Endothelial cell of umbilical vein (primary cell): ENCODE results near the gene CSTF3. TPM values are rescaled to one million over a fixed set of nuclear protein-coding genes. Genes with fewer than 3 reads are reported as not detected.

Experiments used
- BruUV-seq: library from RNA; stranded (reverse); fragments of 400-500 nt; replicated peaks from 2 replicates; lab custom pipeline; 2021; lab: Mats Ljungman, UMichigan
- CTCF ChIA-PET: fragments of 300-600, 350-600 bp; sonication (Branson Sonifier 250); formaldehyde crosslinking; loops from one replicate; lab custom pipeline; 2021; ENCODE audit warnings: antibody characterized with exemption, inconsistent platforms; lab: Charles Lee
- POLR2A ChIA-PET: fragments of 300-600, 350-600 bp; sonication (Branson Sonifier 250); formaldehyde crosslinking; loops from one replicate; lab custom pipeline; 2021; ENCODE audit warnings: antibody characterized with exemption, inconsistent platforms; lab: Charles Lee
- DNase-seq: peaks from one replicate; pipeline ENCODE4 v3.0.0-alpha.2; 2011; ENCODE audit warnings: low read depth, low spot score
- FAIRE-seq: peaks from 2 replicates; lab custom pipeline; 2011; peaks lifted over from hg19 to GRCh38; lab: Jason Lieb, UNC
- H2AFZ ChIP-seq: 2 replicates; pipeline ENCODE4 v1.6.0; 2012; ENCODE audit warnings: low read depth, low read length, control low read depth, inconsistent platforms
- H3K27ac ChIP-seq: 2 replicates; pipeline ENCODE4 v1.5.1; 2011; ENCODE audit warnings: low read depth, mild to moderate bottlenecking, control low read depth, low read length, moderate library complexity; ENCODE audit not compliant: insufficient read depth
- H3K27me3 ChIP-seq, 2 experiments: 2 replicates each; pipeline versions ENCODE4 v1.6.0 to v1.6.1; 2011; ENCODE audit warnings: low read length in 2 of 2, mixed read lengths in 1 of 2; ENCODE audit not compliant: control insufficient read depth in 2 of 2, insufficient read depth in 2 of 2
- H3K36me3 ChIP-seq, 2 experiments: 2 replicates in 1 of 2; 3 replicates in 1 of 2; pipeline ENCODE4 v1.5.1; 2011; ENCODE audit warnings: low read length in 2 of 2, mild to moderate bottlenecking in 1 of 2, moderate library complexity in 1 of 2; ENCODE audit not compliant: control insufficient read depth in 2 of 2, insufficient read depth in 2 of 2; ENCODE audit errors: extremely low read depth in 1 of 2
- H3K4me1 ChIP-seq: 3 replicates; pipeline ENCODE4 v1.5.1; 2011; ENCODE audit warnings: mild to moderate bottlenecking, low read length; ENCODE audit not compliant: control insufficient read depth, insufficient read depth; ENCODE audit errors: extremely low read depth
- H3K4me2 ChIP-seq: 2 replicates; pipeline ENCODE4 v1.6.1; 2011; ENCODE audit warnings: low read length, control low read depth, mixed read lengths; ENCODE audit not compliant: insufficient read depth
- H3K4me3 ChIP-seq, 3 experiments: fragments of 200-600 bp in 1 of 3; sonication (generic), shearing (Covaris generic) in 1 of 3; replicated peaks in 1 of 3; 2 replicates each; pipeline ENCODE4 v1.5.1; 2011 to 2016; ENCODE audit warnings: control low read depth in 3 of 3, low read length in 3 of 3, mild to moderate bottlenecking in 2 of 3, inconsistent platforms in 1 of 3, low read depth in 1 of 3, moderate library complexity in 1 of 3; ENCODE audit not compliant: insufficient read depth in 1 of 3
- H3K79me2 ChIP-seq: 2 replicates; pipeline ENCODE4 v1.6.0; 2012; ENCODE audit warnings: low read length, inconsistent platforms; ENCODE audit not compliant: control insufficient read depth, insufficient read depth
- H3K9ac ChIP-seq: replicated peaks from 2 replicates; pipeline ENCODE3; 2011; ENCODE audit warnings: low read length, control low read depth; ENCODE audit not compliant: insufficient read depth; ENCODE audit errors: extremely low read depth
- H3K9me1 ChIP-seq: replicated peaks from 3 replicates; pipeline ENCODE4 v1.6.0; 2011; ENCODE audit warnings: mild to moderate bottlenecking, low read length; ENCODE audit not compliant: control insufficient read depth, insufficient read depth; ENCODE audit errors: extremely low read depth
- H3K9me3 ChIP-seq: replicated peaks from 2 replicates; pipeline ENCODE4 v1.5.1; 2012; ENCODE audit warnings: low read length, inconsistent platforms; ENCODE audit not compliant: control insufficient read depth, insufficient read depth
- H4K20me1 ChIP-seq: replicated peaks from 2 replicates; pipeline ENCODE3; 2011; ENCODE audit warnings: mild to moderate bottlenecking, low read length; ENCODE audit not compliant: control insufficient read depth, insufficient read depth; ENCODE audit errors: extremely low read depth
- EZH2 ChIP-seq: IDR thresholded peaks from 2 replicates; pipeline ENCODE4 v1.6.1; 2012; ENCODE audit warnings: borderline replicate concordance, low read depth, mild to moderate bottlenecking, moderate library complexity, low read length, inconsistent platforms; ENCODE audit not compliant: severe bottlenecking
- FOS ChIP-seq: IDR thresholded peaks from 2 replicates; pipeline ENCODE4 v1.6.1; 2011; ENCODE audit warnings: mild to moderate bottlenecking, low read length, moderate library complexity, borderline replicate concordance; ENCODE audit not compliant: insufficient read depth
- GATA2 ChIP-seq: IDR thresholded peaks from 2 replicates; pipeline ENCODE4 v1.7.0; 2011; ENCODE audit warnings: low read depth, mild to moderate bottlenecking, moderate library complexity, mixed read lengths, low read length; ENCODE audit not compliant: insufficient read length, insufficient read depth
- JUN ChIP-seq: IDR thresholded peaks from 2 replicates; pipeline ENCODE4 v1.6.1; 2011; ENCODE audit warnings: borderline replicate concordance, low read depth; ENCODE audit not compliant: insufficient read length, insufficient read depth
- MYC ChIP-seq: IDR thresholded peaks from one replicate; pipeline ENCODE4 v1.6.1; 2011; ENCODE audit warnings: mild to moderate bottlenecking, low read depth, low read length
- POLR2A ChIP-seq: IDR thresholded peaks from 2 replicates; pipeline ENCODE4 v1.6.1; 2012; ENCODE audit warnings: low read depth, mild to moderate bottlenecking, control low read depth, low read length
- POLR2AphosphoS5 ChIP-seq: IDR thresholded peaks from 2 replicates; pipeline ENCODE4 v1.6.1; 2012; ENCODE audit warnings: low read depth, mild to moderate bottlenecking, control low read depth, low read length, moderate library complexity; ENCODE audit not compliant: insufficient read depth
- dilution Hi-C: fragments of 300-500 bp; cut with MboI; formaldehyde crosslinking; loops from one replicate; pipeline ENCODE4 v1.15.0; 2019; ENCODE audit warnings: low sequenced_read_pairs; ENCODE audit not compliant: extremely low pct_ligation_motif_present
- intact Hi-C: fragments of 100-400 bp; cut with micrococcal nuclease; formaldehyde crosslinking; loops from one replicate; pipeline ENCODE4 v1.10.0; 2022
- polyA plus RNA-seq, 4 experiments: library from polyadenylated mRNA; depleted of rRNA in 3 of 4; stranded (reverse) in 3 of 4; unstranded in 1 of 4; fragments of >200 nt; gene quantifications; 2 replicates each; pipeline versions ENCODE4 v1.2.1 to v1.2.3, GENCODE V29; 2011 to 2012; ENCODE audit warnings: missing spikeins in 1 of 4
- total RNA-seq: library from RNA; stranded (reverse); gene quantifications from 2 replicates; pipeline ENCODE4 v1.2.3, GENCODE V29; 2021
- TF ChIP-seq, protein P1 (sequence below): IDR thresholded peaks from 2 replicates; pipeline ENCODE4 v1.6.1; 2011; ENCODE audit not compliant: insufficient read depth, insufficient read length
- TF ChIP-seq, protein P2 (sequence below), 2 donors: IDR thresholded peaks; 1 replicate in 1 of 2; 2 replicates in 1 of 2; pipeline ENCODE4 v1.5.1; 2011; ENCODE audit warnings: low read length in 2 of 2, mild to moderate bottlenecking in 2 of 2, moderate library complexity in 2 of 2, control low read depth in 1 of 2, inconsistent platforms in 1 of 2, low read depth in 1 of 2; ENCODE audit not compliant: insufficient read depth in 1 of 2; ENCODE audit errors: extremely low read depth in 1 of 2

CSTF3 gene
- total and polyA plus RNA-seq, 2 donors (not counting 3 experiments of a cell fraction or from before 2014, with no cell fraction given): 18.3 to 46.6 TPM

DNA sequence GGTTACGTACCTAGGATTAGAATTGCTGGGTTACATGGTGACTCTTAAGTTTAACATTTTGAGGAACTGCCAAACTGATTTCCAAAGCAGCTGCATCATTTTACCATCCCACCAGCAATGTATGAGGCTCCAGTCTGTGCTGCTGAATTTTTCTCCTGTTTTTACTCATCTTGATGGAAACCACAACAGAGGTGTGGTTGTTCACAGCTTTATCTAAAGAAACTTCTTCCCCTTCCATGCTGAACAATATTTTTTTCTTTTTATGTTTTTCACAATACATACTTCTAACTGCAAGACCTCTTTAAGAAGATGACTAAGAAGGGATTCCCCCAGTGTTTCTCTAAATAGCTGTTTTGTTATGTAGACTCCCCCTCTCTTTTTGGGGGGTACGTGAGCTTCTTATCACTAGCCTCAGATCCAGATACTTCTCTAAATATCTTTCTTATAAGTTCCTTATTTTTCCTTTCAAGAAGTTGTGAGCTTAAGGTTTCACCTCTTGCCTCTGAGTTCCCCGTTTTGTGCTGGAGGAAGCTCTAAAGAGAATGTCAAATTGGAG lies 97.9 kb downstream of the CSTF3 start:
- no peak overlapping the region for H2AFZ ChIP-seq
- no peaks in the 10 kb centered on the region for H4K20me1 ChIP-seq
- no TSS peak for BruUV-seq
- CTCF ChIA-PET: interaction anchor here (0.9 to 3.3 kb wide), 7 partner anchors 9 to 254 kb away, joined by 3 to 27 read pairs (median 6); partner anchors contain the start of gene TCP11L1
- peaks cover 3 to 4% of the 10 kb centered on the region in 2 experiments for H3K36me3 ChIP-seq
- no peak overlapping the region for H3K9ac ChIP-seq
- H3K9me3 ChIP-seq: no peaks in the 10 kb centered on the region
- H3K79me2 ChIP-seq: no peaks in the 10 kb centered on the region
- H3K4me2 ChIP-seq: no peak overlapping the region
- no peak overlapping the region for H3K4me3 ChIP-seq
- intact Hi-C loops (no loop called here), dilution Hi-C loops (no loop called here)
- TF ChIP-seq, protein P1, sequence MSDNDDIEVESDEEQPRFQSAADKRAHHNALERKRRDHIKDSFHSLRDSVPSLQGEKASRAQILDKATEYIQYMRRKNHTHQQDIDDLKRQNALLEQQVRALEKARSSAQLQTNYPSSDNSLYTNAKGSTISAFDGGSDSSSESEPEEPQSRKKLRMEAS: no peak
- no peak for TF ChIP-seq EZH2
- no peak for TF ChIP-seq FOS
- TF ChIP-seq, protein P2, sequence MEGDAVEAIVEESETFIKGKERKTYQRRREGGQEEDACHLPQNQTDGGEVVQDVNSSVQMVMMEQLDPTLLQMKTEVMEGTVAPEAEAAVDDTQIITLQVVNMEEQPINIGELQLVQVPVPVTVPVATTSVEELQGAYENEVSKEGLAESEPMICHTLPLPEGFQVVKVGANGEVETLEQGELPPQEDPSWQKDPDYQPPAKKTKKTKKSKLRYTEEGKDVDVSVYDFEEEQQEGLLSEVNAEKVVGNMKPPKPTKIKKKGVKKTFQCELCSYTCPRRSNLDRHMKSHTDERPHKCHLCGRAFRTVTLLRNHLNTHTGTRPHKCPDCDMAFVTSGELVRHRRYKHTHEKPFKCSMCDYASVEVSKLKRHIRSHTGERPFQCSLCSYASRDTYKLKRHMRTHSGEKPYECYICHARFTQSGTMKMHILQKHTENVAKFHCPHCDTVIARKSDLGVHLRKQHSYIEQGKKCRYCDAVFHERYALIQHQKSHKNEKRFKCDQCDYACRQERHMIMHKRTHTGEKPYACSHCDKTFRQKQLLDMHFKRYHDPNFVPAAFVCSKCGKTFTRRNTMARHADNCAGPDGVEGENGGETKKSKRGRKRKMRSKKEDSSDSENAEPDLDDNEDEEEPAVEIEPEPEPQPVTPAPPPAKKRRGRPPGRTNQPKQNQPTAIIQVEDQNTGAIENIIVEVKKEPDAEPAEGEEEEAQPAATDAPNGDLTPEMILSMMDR (IDR thresholded peaks at IDR 0.05; ENCODE audit: extremely low read depth in 1 of 2, insufficient read depth in 1 of 2, low read depth in 1 of 2, low read length in 2 of 2): no peak
- TF ChIP-seq POLR2A: no peak
- no peak for TF ChIP-seq JUN
- TF ChIP-seq POLR2AphosphoS5: no peak
- TF ChIP-seq MYC: no peak
- TF ChIP-seq GATA2: no peak
- H3K9me1 ChIP-seq: no peaks in the 10 kb centered on the region
- H3K27me3 ChIP-seq: no peaks in the 10 kb centered on the region
- DNase-seq (no peak), FAIRE-seq (no peak)
- POLR2A ChIA-PET: no interaction called here
- H3K27ac ChIP-seq: no peak overlapping the region
- peaks cover 2% of the 10 kb centered on the region for H3K4me1 ChIP-seq
